Mucosa of stomach (tissue), 1 donor: ENCODE measurements around the gene PUDP.

Experiments
- H3K27me3 ChIP-seq: one replicate; pipeline ENCODE4 v1.7.0; 2013; ENCODE audit warnings: mild to moderate bottlenecking, low read length; ENCODE audit not compliant: control insufficient read depth, insufficient read depth
- H3K36me3 ChIP-seq: one replicate; pipeline ENCODE4 v1.7.0; 2013; ENCODE audit warnings: low read length; ENCODE audit not compliant: control insufficient read depth, insufficient read depth
- H3K4me1 ChIP-seq: one replicate; pipeline ENCODE4 v1.7.0; 2013; ENCODE audit warnings: mild to moderate bottlenecking, low read length; ENCODE audit not compliant: control insufficient read depth, insufficient read depth
- H3K4me3 ChIP-seq: one replicate; pipeline ENCODE4 v1.7.0; 2013; ENCODE audit warnings: low read length
- H3K9ac ChIP-seq: one replicate; pipeline ENCODE4 v1.7.0; 2013; ENCODE audit warnings: mild to moderate bottlenecking, low read length, moderate library complexity
- H3K9me3 ChIP-seq: one replicate; pipeline ENCODE4 v1.7.0; 2013; ENCODE audit warnings: mild to moderate bottlenecking, low read length, moderate library complexity; ENCODE audit not compliant: control insufficient read depth
- donor health status: Pancreatic carcinoma.

PUDP gene

GRCh38 chrX:7119950-7120877 is 27.7 kb downstream of the PUDP start:
- no peaks in the 10 kb centered on the region for H3K9me3 ChIP-seq
- no peaks in the 10 kb centered on the region for H3K27me3 ChIP-seq
- peaks cover 30% of the 10 kb centered on the region for H3K4me1 ChIP-seq
- H3K36me3 ChIP-seq: no peaks in the 10 kb centered on the region
- H3K9ac ChIP-seq: peak overlapping the region; percentile 48
- no peak overlapping the region for H3K4me3 ChIP-seq

- Histone ChIP-seq H3K9ac (no peak overlapping the region), H3K36me3 (no peaks in the 10 kb centered on the region), H3K27me3 (no peaks in the 10 kb centered on the region), H3K4me3 (no peak overlapping the region), H3K4me1 (peaks cover 30% of the 10 kb centered on the region), H3K9me3 (no peaks in the 10 kb centered on the region)
Measured at GRCh38 chrX:7117587-7117986, 30.4 kb downstream of the PUDP start.

GRCh38 chrX:7116081-7116480 is 31.9 kb downstream of the PUDP start:
- H3K9me3 ChIP-seq: no peaks in the 10 kb centered on the region
- no peaks in the 10 kb centered on the region for H3K27me3 ChIP-seq
- no peak overlapping the region for H3K9ac ChIP-seq
- no peak overlapping the region for H3K4me3 ChIP-seq
- no peaks in the 10 kb centered on the region for H3K36me3 ChIP-seq
- H3K4me1 ChIP-seq: peaks cover 18% of the 10 kb centered on the region

- no peaks in the 10 kb centered on the region for H3K9me3 ChIP-seq
- H3K27me3 ChIP-seq: no peaks in the 10 kb centered on the region
- peaks cover 13% of the 10 kb centered on the region for H3K4me1 ChIP-seq
- H3K36me3 ChIP-seq: no peaks in the 10 kb centered on the region
- no peak overlapping the region for H3K4me3 ChIP-seq
- no peak overlapping the region for H3K9ac ChIP-seq
Measured at GRCh38 chrX:7115557-7115956, 32.4 kb downstream of the PUDP start.

- Histone ChIP-seq H3K9me3 (no peaks in the 10 kb centered on the region), H3K36me3 (no peaks in the 10 kb centered on the region), H3K27me3 (no peaks in the 10 kb centered on the region), H3K4me1 (peaks cover 17% of the 10 kb centered on the region), H3K9ac (no peak overlapping the region), H3K4me3 (no peak overlapping the region)
Measured at GRCh38 chrX:7112071-7112470, 35.9 kb downstream of the PUDP start.

GRCh38 chrX:7111518-7111917 is 36.4 kb downstream of the PUDP start:
- H3K4me3 ChIP-seq: no peak overlapping the region
- peaks cover 17% of the 10 kb centered on the region for H3K4me1 ChIP-seq
- H3K36me3 ChIP-seq: no peaks in the 10 kb centered on the region
- no peaks in the 10 kb centered on the region for H3K27me3 ChIP-seq
- H3K9me3 ChIP-seq: no peaks in the 10 kb centered on the region
- H3K9ac ChIP-seq: no peak overlapping the region

GRCh38 chrX:7110821-7111276 is 37.1 kb downstream of the PUDP start:
- H3K36me3 ChIP-seq: no peaks in the 10 kb centered on the region
- H3K27me3 ChIP-seq: no peaks in the 10 kb centered on the region
- no peak overlapping the region for H3K9ac ChIP-seq
- H3K9me3 ChIP-seq: no peaks in the 10 kb centered on the region
- H3K4me1 ChIP-seq: peaks cover 17% of the 10 kb centered on the region
- H3K4me3 ChIP-seq: no peak overlapping the region

- H3K36me3 ChIP-seq: no peaks in the 10 kb centered on the region
- H3K27me3 ChIP-seq: no peaks in the 10 kb centered on the region
- H3K4me3 ChIP-seq: no peak overlapping the region
Measured at GRCh38 chrX:7109838-7110793, 37.8 kb downstream of the PUDP start.

GRCh38 chrX:7109049-7109531 is 38.9 kb downstream of the PUDP start:
- H3K27me3 ChIP-seq: no peaks in the 10 kb centered on the region
- peak overlapping the region; percentile 53 for H3K9ac ChIP-seq
- H3K4me1 ChIP-seq: peaks cover 17% of the 10 kb centered on the region
- H3K4me3 ChIP-seq: no peak overlapping the region
- H3K9me3 ChIP-seq: no peaks in the 10 kb centered on the region
- no peaks in the 10 kb centered on the region for H3K36me3 ChIP-seq

More at GRCh38 chrX:7109838-7110793, 37.8 kb downstream of the PUDP start:
- no peaks in the 10 kb centered on the region for H3K9me3 ChIP-seq
- H3K4me1 ChIP-seq: peaks cover 17% of the 10 kb centered on the region
- H3K9ac ChIP-seq: peak overlapping the region; percentile 53

- H3K4me1 ChIP-seq: peaks cover 17% of the 10 kb centered on the region
- no peaks in the 10 kb centered on the region for H3K27me3 ChIP-seq
- H3K9ac ChIP-seq: no peak overlapping the region
- H3K36me3 ChIP-seq: no peaks in the 10 kb centered on the region
- H3K4me3 ChIP-seq: no peak overlapping the region
- H3K9me3 ChIP-seq: no peaks in the 10 kb centered on the region
Measured at GRCh38 chrX:7108030-7108429, 39.9 kb downstream of the PUDP start.

- Histone ChIP-seq H3K4me1 (peaks cover 17% of the 10 kb centered on the region), H3K9me3 (no peaks in the 10 kb centered on the region), H3K36me3 (no peaks in the 10 kb centered on the region), H3K9ac (no peak overlapping the region), H3K4me3 (no peak overlapping the region), H3K27me3 (no peaks in the 10 kb centered on the region)
Measured at GRCh38 chrX:7106649-7107048, 41.3 kb downstream of the PUDP start.

GRCh38 chrX:7102119-7102518 is 45.8 kb downstream of the PUDP start:
- Histone ChIP-seq H3K9ac (no peak overlapping the region), H3K36me3 (no peaks in the 10 kb centered on the region), H3K4me1 (no peaks in the 10 kb centered on the region), H3K4me3 (no peak overlapping the region), H3K27me3 (no peaks in the 10 kb centered on the region), H3K9me3 (no peaks in the 10 kb centered on the region)
